ENCODE measurements around the gene RMND5B.

Gene RMND5B

GRCh38 chr5:178143246-178143645 lies 12.4 kb downstream of the RMND5B start:
- TF ChIP-seq RAD21 (IDR thresholded peaks at IDR 0.05; ENCODE audit: low read depth): no peak
- TF ChIP-seq TCF12 (IDR thresholded peaks at IDR 0.05; ENCODE audit: low read depth): no peak
- no peak for TF ChIP-seq YY1 (IDR thresholded peaks at IDR 0.05; ENCODE audit: low read depth)
- no peak for TF ChIP-seq MAX (IDR thresholded peaks at IDR 0.05)
- no peak for TF ChIP-seq NFIC (IDR thresholded peaks at IDR 0.05)

GRCh38 chr5:178143901-178144300 lies 13.1 kb downstream of the RMND5B start:
- no peak for TF ChIP-seq USF1 (IDR thresholded peaks at IDR 0.05)
- no peak for TF ChIP-seq EGR1 (IDR thresholded peaks at IDR 0.05)
- no peak for TF ChIP-seq CREB1 (IDR thresholded peaks at IDR 0.05; ENCODE audit: low read depth)
- no peak for TF ChIP-seq YY1 (IDR thresholded peaks at IDR 0.05; ENCODE audit: low read depth)
- no peak for TF ChIP-seq MAX (IDR thresholded peaks at IDR 0.05)
- no peak for TF ChIP-seq TCF12 (IDR thresholded peaks at IDR 0.05; ENCODE audit: low read depth)
- no peak for TF ChIP-seq CEBPB (IDR thresholded peaks at IDR 0.05)
- no peak for TF ChIP-seq RAD21 (IDR thresholded peaks at IDR 0.05; ENCODE audit: low read depth)
- no peak for TF ChIP-seq REST (IDR thresholded peaks at IDR 0.05; ENCODE audit: low read depth)
- no peak for TF ChIP-seq EP300 (IDR thresholded peaks at IDR 0.05; ENCODE audit: borderline replicate concordance)
- TF ChIP-seq ZBTB7A (IDR thresholded peaks at IDR 0.05; ENCODE audit: low read depth): no peak
- no peak for TF ChIP-seq FOXM1 (IDR thresholded peaks at IDR 0.05; ENCODE audit: borderline replicate concordance, low read depth)
- TF ChIP-seq TEAD4 (IDR thresholded peaks at IDR 0.05): no peak
- no peak for TF ChIP-seq TAF1 (IDR thresholded peaks at IDR 0.05; ENCODE audit: low read depth)

- peak; percentile 74 for TF ChIP-seq RAD21 (IDR thresholded peaks at IDR 0.05; ENCODE audit: low read depth)
- no peak for TF ChIP-seq ZBTB7A (IDR thresholded peaks at IDR 0.05; ENCODE audit: low read depth)
- no peak for TF ChIP-seq YY1 (IDR thresholded peaks at IDR 0.05; ENCODE audit: low read depth)
Measured at GRCh38 chr5:178145965-178146820, 15.4 kb downstream of the RMND5B start.

GRCh38 chr5:178147406-178147805 lies 16.6 kb downstream of the RMND5B start:
- no peak for TF ChIP-seq YY1 (IDR thresholded peaks at IDR 0.05; ENCODE audit: low read depth)
- no peak for TF ChIP-seq REST (IDR thresholded peaks at IDR 0.05; ENCODE audit: low read depth)
- no peak for TF ChIP-seq CEBPB (IDR thresholded peaks at IDR 0.05)
- TF ChIP-seq CREB1 (IDR thresholded peaks at IDR 0.05; ENCODE audit: low read depth): no peak
- no peak for TF ChIP-seq ZBTB7A (IDR thresholded peaks at IDR 0.05; ENCODE audit: low read depth)

- TF ChIP-seq USF1 (IDR thresholded peaks at IDR 0.05) (no peak), TAF1 (IDR thresholded peaks at IDR 0.05; ENCODE audit: low read depth) (no peak), RAD21 (IDR thresholded peaks at IDR 0.05; ENCODE audit: low read depth) (no peak), CREB1 (IDR thresholded peaks at IDR 0.05; ENCODE audit: low read depth) (no peak), EP300 (IDR thresholded peaks at IDR 0.05; ENCODE audit: borderline replicate concordance) (no peak), ZBTB7A (IDR thresholded peaks at IDR 0.05; ENCODE audit: low read depth) (no peak), MAX (IDR thresholded peaks at IDR 0.05) (no peak), YY1 (IDR thresholded peaks at IDR 0.05; ENCODE audit: low read depth) (no peak), FOXM1 (IDR thresholded peaks at IDR 0.05; ENCODE audit: borderline replicate concordance, low read depth) (no peak), TCF12 (IDR thresholded peaks at IDR 0.05; ENCODE audit: low read depth) (no peak), EGR1 (IDR thresholded peaks at IDR 0.05) (no peak)
Measured at GRCh38 chr5:178149199-178149932, 18.6 kb downstream of the RMND5B start.

Data from Ishikawa (cell line).